NT2/D1 (cell line): ENCODE results near the gene ARMC9.

Source experiments
- SUZ12 ChIP-seq: IDR thresholded peaks from 2 replicates; pipeline ENCODE4 v1.6.1; 2011; ENCODE audit not compliant: insufficient read length, insufficient read depth; ENCODE audit errors: extremely low read depth
- YY1 ChIP-seq: IDR thresholded peaks from 2 replicates; pipeline ENCODE4 v1.6.1; 2011; ENCODE audit not compliant: insufficient read length, insufficient read depth
- ZNF274 ChIP-seq: IDR thresholded peaks from 2 replicates; pipeline ENCODE4 v1.6.1; 2011; ENCODE audit warnings: mild to moderate bottlenecking, low read depth, low read length

GRCh38 chr2:231412618-231412963 lies 214.2 kb downstream of the ARMC9 start:
- no peak for TF ChIP-seq ZNF274
- no peak for TF ChIP-seq YY1
- TF ChIP-seq SUZ12, result no peak
